DOHH2 (cell line): ENCODE measurements around the gene SEPTIN11.

Source experiments
- H3F3A ChIP-seq: fragments of 200-600 bp; sonication (generic), shearing (Covaris generic); 2 replicates; pipeline ENCODE4 v1.6.0; 2016; ENCODE audit warnings: antibody characterized with exemption, mild to moderate bottlenecking; ENCODE audit not compliant: control insufficient read depth, insufficient read depth
- H3K27ac ChIP-seq: fragments of 200-600 bp; sonication (generic); 2 replicates; pipeline ENCODE4 v1.5.1; 2014; ENCODE audit warnings: low read depth, mild to moderate bottlenecking, low read length, moderate library complexity
- H3K27me3 ChIP-seq: fragments of 200-600 bp; sonication (generic); 2 replicates; pipeline ENCODE4 v1.6.1; 2014; ENCODE audit warnings: mild to moderate bottlenecking, low read length, mixed read lengths; ENCODE audit not compliant: control insufficient read depth
- H3K36me3 ChIP-seq: fragments of 200-600 bp; sonication (generic); 2 replicates; pipeline ENCODE4 v1.6.1; 2014; ENCODE audit warnings: mild to moderate bottlenecking, low read length, moderate library complexity, mixed read lengths; ENCODE audit not compliant: control insufficient read depth
- H3K4me1 ChIP-seq: fragments of 200-600 bp; sonication (generic); 2 replicates; pipeline ENCODE4 v1.6.1; 2014; ENCODE audit warnings: mild to moderate bottlenecking, low read length, mixed read lengths; ENCODE audit not compliant: control insufficient read depth
- H3K4me2 ChIP-seq: fragments of 200-600 bp; sonication (generic); 2 replicates; pipeline ENCODE4 v1.6.0; 2014; ENCODE audit warnings: mild to moderate bottlenecking, low read length, moderate library complexity
- H3K4me3 ChIP-seq: fragments of 200-600 bp; sonication (generic); 2 replicates; pipeline ENCODE4 v1.5.1; 2014; ENCODE audit warnings: mild to moderate bottlenecking, low read length, mixed read lengths
- H3K79me2 ChIP-seq: fragments of 200-600 bp; sonication (generic); 2 replicates; pipeline ENCODE4 v1.6.1; 2014; ENCODE audit warnings: mild to moderate bottlenecking, low read length, mixed read lengths; ENCODE audit not compliant: control insufficient read depth
- H3K9me2 ChIP-seq: fragments of 200-600 bp; sonication (generic); replicated peaks from 2 replicates; pipeline ENCODE4 v1.6.1; 2014; ENCODE audit warnings: mild to moderate bottlenecking, low read length, mixed read lengths; ENCODE audit not compliant: control insufficient read depth
- H3K9me3 ChIP-seq: fragments of 200-600 bp; sonication (generic); 2 replicates; pipeline ENCODE4 v1.6.1; 2014; ENCODE audit warnings: antibody characterized with exemption, low read length, mixed read lengths; ENCODE audit not compliant: control insufficient read depth, insufficient read depth
- H4K20me1 ChIP-seq: fragments of 200-600 bp; sonication (generic); 2 replicates; pipeline ENCODE4 v1.6.0; 2014; ENCODE audit warnings: low read depth, mild to moderate bottlenecking, antibody characterized with exemption, low read length, moderate library complexity; ENCODE audit not compliant: control insufficient read depth, insufficient read depth
- EZH2phosphoT487 ChIP-seq: fragments of 200-600 bp; sonication (generic); IDR thresholded peaks from 2 replicates; pipeline ENCODE4 v1.6.1; 2017; ENCODE audit warnings: borderline replicate concordance, mild to moderate bottlenecking, antibody characterized with exemption, low read length, moderate library complexity, mixed read lengths
- TF ChIP-seq, protein P1 (sequence below): fragments of 200-600 bp; sonication (generic); IDR thresholded peaks from one replicate; pipeline ENCODE4 v1.5.1; 2014; ENCODE audit warnings: antibody characterized with exemption, mild to moderate bottlenecking, low read depth, low read length; ENCODE audit not compliant: poor library complexity, severe bottlenecking

Gene SEPTIN11

DNA sequence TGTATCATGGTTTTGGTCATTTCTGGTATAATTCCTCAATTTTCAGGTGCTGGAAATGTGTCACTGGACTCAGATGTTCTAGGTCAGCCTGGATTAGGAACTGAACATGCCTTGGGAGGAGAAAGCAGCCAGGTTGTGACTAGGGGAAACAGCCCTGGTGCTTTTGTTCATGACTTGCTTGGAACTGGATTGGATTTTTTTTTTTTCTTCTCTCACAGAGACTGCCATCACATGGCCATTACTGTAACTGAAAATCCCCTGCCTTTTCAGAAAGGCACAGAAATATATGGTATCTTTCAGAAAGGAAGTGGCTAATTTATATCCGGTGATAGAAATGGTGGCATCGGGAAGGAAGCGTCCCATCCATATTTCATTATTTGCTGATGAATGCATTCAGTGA lies 34.6 kb downstream of the SEPTIN11 start:
- Histone ChIP-seq H3K36me3 (no peaks in the 10 kb centered on the region), H3K9me2 (no peaks in the 10 kb centered on the region), H4K20me1 (no peaks in the 10 kb centered on the region), H3K9me3 (no peaks in the 10 kb centered on the region), H3K27me3 (no peaks in the 10 kb centered on the region), H3K79me2 (peaks cover 36% of the 10 kb centered on the region), H3K4me1 (no peaks in the 10 kb centered on the region), H3K27ac (no peak overlapping the region), H3K4me3 (no peak overlapping the region), H3K4me2 (no peak overlapping the region), H3F3A (no peaks in the 10 kb centered on the region)
- TF ChIP-seq, protein P1, sequence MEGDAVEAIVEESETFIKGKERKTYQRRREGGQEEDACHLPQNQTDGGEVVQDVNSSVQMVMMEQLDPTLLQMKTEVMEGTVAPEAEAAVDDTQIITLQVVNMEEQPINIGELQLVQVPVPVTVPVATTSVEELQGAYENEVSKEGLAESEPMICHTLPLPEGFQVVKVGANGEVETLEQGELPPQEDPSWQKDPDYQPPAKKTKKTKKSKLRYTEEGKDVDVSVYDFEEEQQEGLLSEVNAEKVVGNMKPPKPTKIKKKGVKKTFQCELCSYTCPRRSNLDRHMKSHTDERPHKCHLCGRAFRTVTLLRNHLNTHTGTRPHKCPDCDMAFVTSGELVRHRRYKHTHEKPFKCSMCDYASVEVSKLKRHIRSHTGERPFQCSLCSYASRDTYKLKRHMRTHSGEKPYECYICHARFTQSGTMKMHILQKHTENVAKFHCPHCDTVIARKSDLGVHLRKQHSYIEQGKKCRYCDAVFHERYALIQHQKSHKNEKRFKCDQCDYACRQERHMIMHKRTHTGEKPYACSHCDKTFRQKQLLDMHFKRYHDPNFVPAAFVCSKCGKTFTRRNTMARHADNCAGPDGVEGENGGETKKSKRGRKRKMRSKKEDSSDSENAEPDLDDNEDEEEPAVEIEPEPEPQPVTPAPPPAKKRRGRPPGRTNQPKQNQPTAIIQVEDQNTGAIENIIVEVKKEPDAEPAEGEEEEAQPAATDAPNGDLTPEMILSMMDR = peak; percentile 32
- TF ChIP-seq EZH2phosphoT487 = no peak

- H3F3A ChIP-seq = no peaks in the 10 kb centered on the region
- no peaks in the 10 kb centered on the region for H3K9me2 ChIP-seq
- 0 out of 2 replicates have a peak, but pooled peaks cover 5% of the 10 kb centered on the region for H3K9me3 ChIP-seq
- TF ChIP-seq, protein P1 = no peak
- no peak for TF ChIP-seq EZH2phosphoT487
- H4K20me1 ChIP-seq = no peaks in the 10 kb centered on the region
- no peak overlapping the region for H3K4me3 ChIP-seq
- H3K4me2 ChIP-seq = no peak overlapping the region
- no peak overlapping the region for H3K27ac ChIP-seq
- H3K36me3 ChIP-seq = no peaks in the 10 kb centered on the region
- no peaks in the 10 kb centered on the region for H3K27me3 ChIP-seq
- no peaks in the 10 kb centered on the region for H3K4me1 ChIP-seq
- peaks cover 34% of the 10 kb centered on the region for H3K79me2 ChIP-seq
Measured at GRCh38 chr4:76984788-76985211, 35.2 kb downstream of the SEPTIN11 start.

- H3F3A ChIP-seq = no peaks in the 10 kb centered on the region
- H3K9me2 ChIP-seq = no peaks in the 10 kb centered on the region
- TF ChIP-seq EZH2phosphoT487 = no peak
- TF ChIP-seq, protein P1 = no peak
- no peaks in the 10 kb centered on the region for H3K4me1 ChIP-seq
- peaks cover 38% of the 10 kb centered on the region for H3K79me2 ChIP-seq
- no peak overlapping the region for H3K4me2 ChIP-seq
- no peaks in the 10 kb centered on the region for H3K27me3 ChIP-seq
- H3K36me3 ChIP-seq = no peaks in the 10 kb centered on the region
- H3K9me3 ChIP-seq = 0 out of 2 replicates have a peak, but pooled peaks cover 5% of the 10 kb centered on the region
- no peak overlapping the region for H3K4me3 ChIP-seq
- no peaks in the 10 kb centered on the region for H4K20me1 ChIP-seq
- no peak overlapping the region for H3K27ac ChIP-seq
Measured at GRCh38 chr4:76987153-76987591, 37.6 kb downstream of the SEPTIN11 start.
